ENCODE results near the gene MYZAP. TPM values are rescaled to one million over a fixed set of nuclear protein-coding genes. Genes with fewer than 3 reads are reported as not detected.

MYZAP gene
- total RNA-seq (2016; rRNA removed; fragmentation: Illumina TruSeq; extraction: Trizol) (0.13 TPM in 1 of 2 replicates, not detected in the other), polyA plus RNA-seq (2011; rRNA removed) (not detected in 2 replicates), polyA minus RNA-seq (2011; rRNA and poly(A)+ RNA removed; ENCODE audit: low replicate concordance) (0.08 and 0.58 TPM in 2 replicates), Bru-seq, nascent RNA (not detected), BruChase-seq, experiment 1, labeled RNA remaining after a 6-hour chase (not detected), BruChase-seq, experiment 2, labeled RNA remaining after a 2-hour chase (not detected)
- not detected in 2 replicates for total RNA-seq (2016; cell fraction: cytosol; rRNA removed; fragmentation: Illumina TruSeq; extraction: Trizol; ENCODE audit: low read depth)
- not detected in 2 replicates for total RNA-seq (2016; cell fraction: insoluble cytoplasmic fraction; rRNA removed; fragmentation: Illumina TruSeq; extraction: Trizol)
- total RNA-seq (2016; cell fraction: membrane; rRNA removed; fragmentation: Illumina TruSeq; extraction: Trizol) = not detected in 2 replicates
- total RNA-seq (2016; cell fraction: nucleus; rRNA removed; fragmentation: Illumina TruSeq; extraction: Trizol) = not detected in 2 replicates
- polyA plus RNA-seq (2011; cell fraction: cytosol; rRNA removed) = 0.03 TPM in 1 of 2 replicates, not detected in the other
- polyA plus RNA-seq (2011; cell fraction: nucleus; rRNA removed) = not detected in 2 replicates
- polyA plus RNA-seq (2012) = not detected in 2 replicates
- polyA plus RNA-seq (2016; cell fraction: cytosol; fragmentation: Illumina TruSeq; extraction: Trizol; ENCODE audit: low read depth) = not detected in 2 replicates
- polyA plus RNA-seq (2016; cell fraction: insoluble cytoplasmic fraction; fragmentation: Illumina TruSeq; extraction: Trizol; ENCODE audit: low read depth) = not detected in 2 replicates
- polyA plus RNA-seq (2016; cell fraction: membrane; fragmentation: Illumina TruSeq; extraction: Trizol; ENCODE audit: low read depth) = not detected in 2 replicates
- polyA plus RNA-seq (2016; cell fraction: nucleus; fragmentation: Illumina TruSeq; extraction: Trizol; ENCODE audit: insufficient read depth, low read depth) = not detected in 2 replicates
- polyA minus RNA-seq (2011; cell fraction: cytosol; rRNA and poly(A)+ RNA removed) = not detected in 2 replicates
- not detected in 2 replicates for polyA minus RNA-seq (2011; cell fraction: nucleus; rRNA and poly(A)+ RNA removed)
- long read RNA-seq, experiment 1 = 0 reads
- long read RNA-seq, experiment 2 = 0 reads

DNA sequence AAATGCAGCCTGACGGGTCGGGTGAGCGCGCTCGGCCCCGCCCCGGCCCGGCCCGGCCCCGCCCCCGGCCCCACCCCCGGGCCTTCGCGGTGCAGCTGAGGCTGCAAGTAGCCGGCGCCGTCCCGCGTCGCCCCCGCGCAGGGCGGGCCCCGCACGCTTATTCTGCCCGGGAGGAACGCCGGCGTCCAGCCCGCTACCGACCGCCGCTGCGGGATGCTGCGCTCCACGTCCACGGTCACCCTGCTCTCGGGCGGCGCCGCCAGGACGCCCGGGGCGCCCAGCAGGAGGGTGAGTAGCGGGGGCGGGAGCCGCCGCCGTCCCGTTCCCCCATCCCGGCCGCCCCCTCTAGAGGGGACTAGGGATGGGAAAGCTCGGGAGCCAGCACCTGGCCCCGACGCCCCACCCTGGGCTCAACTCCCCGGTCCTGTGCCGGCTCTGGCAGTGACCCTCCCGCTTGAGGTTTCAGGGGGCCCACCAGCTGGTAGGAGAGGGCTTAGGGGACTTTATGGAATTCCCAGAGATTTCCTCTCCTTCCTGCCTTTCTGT is at the start of gene MYZAP:
Gene MYZAP, plus strand, starts transcription at position 83 of the 546 bp plus-strand sequence. Its CDS starts 131 bp downstream, at position 214.
- POLR2A ChIA-PET = no interaction called here
- WGBS (ENCODE audit: low lambda C conversion rate) = 0% methylated on average over 1 of the region's 58 CpGs
- Histone ChIP-seq H3K9me3 (ENCODE audit: low read length) (no peaks in the 10 kb centered on the region), H2AFZ (ENCODE audit: low read length) (no peak within 1 kb of the TSS), H3K27me3 (ENCODE audit: control insufficient read depth in 1 of 2, insufficient read depth in 2 of 2, low read length in 2 of 2) (peaks cover 5 to 56% of the 10 kb centered on the region in 2 experiments), H3K4me3 (replicated peaks in 1 of 3; ENCODE audit: insufficient read depth in 1 of 3, low read depth in 2 of 3, low read length in 3 of 3) (peak within 1 kb of the TSS in 2 of 3 experiments; percentile 27 to 54; a peak in 3 of 6 replicates), H3K79me2 (ENCODE audit: insufficient read depth, low read length) (no peaks in the 10 kb centered on the region), H3K4me2 (ENCODE audit: low read depth, low read length) (peak within 1 kb of the TSS; percentile 61; the same call in 1 of the 2 replicates), H3K36me3 (replicated peaks in 1 of 2; ENCODE audit: control insufficient read depth in 1 of 2, insufficient read depth in 2 of 2, low read length in 2 of 2) (no peaks in the 10 kb centered on the region), H3K4me1 (ENCODE audit: insufficient read depth, low read length) (no peaks in the 10 kb centered on the region), H3K9ac (ENCODE audit: insufficient read depth, low read depth, low read length) (no peak within 1 kb of the TSS), H4K20me1 (ENCODE audit: insufficient read depth, low read length) (no peaks in the 10 kb centered on the region), H3K27ac (ENCODE audit: extremely low read length, insufficient read depth, low read length) (no peak within 1 kb of the TSS)
- ATAC-seq (peak; percentile 86), DNase-seq (ENCODE audit: low spot score) (no peak), FAIRE-seq (no peak)
- intact Hi-C loops (cut with micrococcal nuclease; ENCODE audit: unreplicated experiment) = no loop called here
- in situ Hi-C loops (cut with HindIII; ENCODE audit: extremely low pct_ligation_motif_present, low pct_unique_long_range_greater_than_20kb) = no loop called here
- no TSS peak for BruUV-seq (replicated peaks)
- CTCF ChIA-PET (ENCODE audit: low intra/inter-chr PET ratio, low total read pairs) = no interaction called here
- TF ChIP-seq, protein P1, sequence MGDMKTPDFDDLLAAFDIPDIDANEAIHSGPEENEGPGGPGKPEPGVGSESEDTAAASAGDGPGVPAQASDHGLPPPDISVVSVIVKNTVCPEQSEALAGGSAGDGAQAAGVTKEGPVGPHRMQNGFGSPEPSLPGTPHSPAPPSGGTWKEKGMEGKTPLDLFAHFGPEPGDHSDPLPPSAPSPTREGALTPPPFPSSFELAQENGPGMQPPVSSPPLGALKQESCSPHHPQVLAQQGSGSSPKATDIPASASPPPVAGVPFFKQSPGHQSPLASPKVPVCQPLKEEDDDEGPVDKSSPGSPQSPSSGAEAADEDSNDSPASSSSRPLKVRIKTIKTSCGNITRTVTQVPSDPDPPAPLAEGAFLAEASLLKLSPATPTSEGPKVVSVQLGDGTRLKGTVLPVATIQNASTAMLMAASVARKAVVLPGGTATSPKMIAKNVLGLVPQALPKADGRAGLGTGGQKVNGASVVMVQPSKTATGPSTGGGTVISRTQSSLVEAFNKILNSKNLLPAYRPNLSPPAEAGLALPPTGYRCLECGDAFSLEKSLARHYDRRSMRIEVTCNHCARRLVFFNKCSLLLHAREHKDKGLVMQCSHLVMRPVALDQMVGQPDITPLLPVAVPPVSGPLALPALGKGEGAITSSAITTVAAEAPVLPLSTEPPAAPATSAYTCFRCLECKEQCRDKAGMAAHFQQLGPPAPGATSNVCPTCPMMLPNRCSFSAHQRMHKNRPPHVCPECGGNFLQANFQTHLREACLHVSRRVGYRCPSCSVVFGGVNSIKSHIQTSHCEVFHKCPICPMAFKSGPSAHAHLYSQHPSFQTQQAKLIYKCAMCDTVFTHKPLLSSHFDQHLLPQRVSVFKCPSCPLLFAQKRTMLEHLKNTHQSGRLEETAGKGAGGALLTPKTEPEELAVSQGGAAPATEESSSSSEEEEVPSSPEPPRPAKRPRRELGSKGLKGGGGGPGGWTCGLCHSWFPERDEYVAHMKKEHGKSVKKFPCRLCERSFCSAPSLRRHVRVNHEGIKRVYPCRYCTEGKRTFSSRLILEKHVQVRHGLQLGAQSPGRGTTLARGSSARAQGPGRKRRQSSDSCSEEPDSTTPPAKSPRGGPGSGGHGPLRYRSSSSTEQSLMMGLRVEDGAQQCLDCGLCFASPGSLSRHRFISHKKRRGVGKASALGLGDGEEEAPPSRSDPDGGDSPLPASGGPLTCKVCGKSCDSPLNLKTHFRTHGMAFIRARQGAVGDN (CRISPR knock-in tag; IDR thresholded peaks at IDR 0.05) = 0 out of 2 replicates have a peak, but pooled peaks have one; percentile 8
- 0 out of 2 replicates have a peak, but pooled peaks have one; percentile 12 for TF ChIP-seq ZNF768 (CRISPR knock-in tag; IDR thresholded peaks at IDR 0.05)
- TF ChIP-seq, protein P2, sequence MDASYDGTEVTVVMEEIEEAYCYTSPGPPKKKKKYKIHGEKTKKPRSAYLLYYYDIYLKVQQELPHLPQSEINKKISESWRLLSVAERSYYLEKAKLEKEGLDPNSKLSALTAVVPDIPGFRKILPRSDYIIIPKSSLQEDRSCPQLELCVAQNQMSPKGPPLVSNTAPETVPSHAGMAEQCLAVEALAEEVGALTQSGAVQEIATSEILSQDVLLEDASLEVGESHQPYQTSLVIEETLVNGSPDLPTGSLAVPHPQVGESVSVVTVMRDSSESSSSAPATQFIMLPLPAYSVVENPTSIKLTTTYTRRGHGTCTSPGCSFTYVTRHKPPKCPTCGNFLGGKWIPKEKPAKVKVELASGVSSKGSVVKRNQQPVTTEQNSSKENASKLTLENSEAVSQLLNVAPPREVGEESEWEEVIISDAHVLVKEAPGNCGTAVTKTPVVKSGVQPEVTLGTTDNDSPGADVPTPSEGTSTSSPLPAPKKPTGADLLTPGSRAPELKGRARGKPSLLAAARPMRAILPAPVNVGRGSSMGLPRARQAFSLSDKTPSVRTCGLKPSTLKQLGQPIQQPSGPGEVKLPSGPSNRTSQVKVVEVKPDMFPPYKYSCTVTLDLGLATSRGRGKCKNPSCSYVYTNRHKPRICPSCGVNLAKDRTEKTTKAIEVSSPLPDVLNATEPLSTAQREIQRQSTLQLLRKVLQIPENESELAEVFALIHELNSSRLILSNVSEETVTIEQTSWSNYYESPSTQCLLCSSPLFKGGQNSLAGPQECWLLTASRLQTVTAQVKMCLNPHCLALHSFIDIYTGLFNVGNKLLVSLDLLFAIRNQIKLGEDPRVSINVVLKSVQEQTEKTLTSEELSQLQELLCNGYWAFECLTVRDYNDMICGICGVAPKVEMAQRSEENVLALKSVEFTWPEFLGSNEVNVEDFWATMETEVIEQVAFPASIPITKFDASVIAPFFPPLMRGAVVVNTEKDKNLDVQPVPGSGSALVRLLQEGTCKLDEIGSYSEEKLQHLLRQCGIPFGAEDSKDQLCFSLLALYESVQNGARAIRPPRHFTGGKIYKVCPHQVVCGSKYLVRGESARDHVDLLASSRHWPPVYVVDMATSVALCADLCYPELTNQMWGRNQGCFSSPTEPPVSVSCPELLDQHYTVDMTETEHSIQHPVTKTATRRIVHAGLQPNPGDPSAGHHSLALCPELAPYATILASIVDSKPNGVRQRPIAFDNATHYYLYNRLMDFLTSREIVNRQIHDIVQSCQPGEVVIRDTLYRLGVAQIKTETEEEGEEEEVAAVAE (CRISPR knock-in tag; IDR thresholded peaks at IDR 0.05; ENCODE audit: borderline replicate concordance) = no peak
- no peak for TF ChIP-seq ZBTB34 (CRISPR knock-in tag; IDR thresholded peaks at IDR 0.05)
